NCI-H2227 treated with DMSO at 0.1 percent for 48 hours (cell line): ENCODE results near the gene BIRC7.

Source experiments
- DNase-seq: peaks from one replicate; lab custom pipeline; 2025; lab: John Stamatoyannopoulos, UW

Gene BIRC7, protein sequence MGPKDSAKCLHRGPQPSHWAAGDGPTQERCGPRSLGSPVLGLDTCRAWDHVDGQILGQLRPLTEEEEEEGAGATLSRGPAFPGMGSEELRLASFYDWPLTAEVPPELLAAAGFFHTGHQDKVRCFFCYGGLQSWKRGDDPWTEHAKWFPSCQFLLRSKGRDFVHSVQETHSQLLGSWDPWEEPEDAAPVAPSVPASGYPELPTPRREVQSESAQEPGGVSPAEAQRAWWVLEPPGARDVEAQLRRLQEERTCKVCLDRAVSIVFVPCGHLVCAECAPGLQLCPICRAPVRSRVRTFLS

GRCh38 chr20:63235399-63235983, at the start of gene BIRC7:
Gene BIRC7, plus strand, starts transcription at chr20:63235905. Its CDS starts 192 bp downstream, at chr20:63236097.
- no peak for DNase-seq

DNA sequence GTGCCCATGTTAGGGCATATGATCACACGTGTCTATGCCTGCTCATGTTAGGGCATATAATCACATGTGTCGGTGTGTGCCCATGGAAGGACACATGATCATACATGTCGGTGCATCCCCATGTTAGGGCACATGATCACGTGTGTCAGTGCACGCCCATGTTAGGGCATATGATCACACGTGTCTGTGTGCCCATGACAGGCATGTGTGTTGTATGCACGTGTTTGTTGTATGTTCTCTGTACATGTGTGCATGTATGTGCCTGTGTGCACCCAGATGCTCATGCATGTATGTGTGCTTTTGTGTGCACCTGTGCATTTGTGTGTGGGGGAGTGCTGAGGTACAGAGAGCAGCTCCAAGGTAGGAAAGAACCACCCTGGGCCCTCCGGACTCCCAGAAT, 49.6 kb upstream of the BIRC7 start:
- no peak for DNase-seq

- no peak for DNase-seq
Measured at GRCh38 chr20:63186528-63187316, 49.0 kb upstream of the BIRC7 start.

GRCh38 chr20:63187338-63188158, 48.2 kb upstream of the BIRC7 start:
- no peak for DNase-seq

DNA sequence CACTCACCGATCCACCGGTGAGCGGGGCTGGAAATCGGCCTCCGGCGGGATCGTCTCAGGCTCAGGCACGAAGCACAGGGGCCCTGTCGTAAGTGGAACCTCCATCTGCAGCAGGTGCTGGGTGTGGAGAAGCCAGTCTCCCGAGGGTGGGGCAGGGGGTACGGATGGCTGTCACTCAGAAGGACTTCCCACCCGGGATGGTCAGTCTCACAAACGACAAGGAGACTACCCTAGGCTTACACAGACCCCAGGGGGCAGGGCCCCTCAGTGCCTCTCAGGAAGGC, 47.6 kb upstream of the BIRC7 start:
- no peak for DNase-seq

GRCh38 chr20:63188641-63189321, 46.9 kb upstream of the BIRC7 start:
- DNase-seq, result no peak

GRCh38 chr20:63189322-63189642, 46.4 kb upstream of the BIRC7 start:
- no peak for DNase-seq

- DNase-seq, result no peak
Measured at GRCh38 chr20:63189846-63190559, 45.7 kb upstream of the BIRC7 start.

DNA sequence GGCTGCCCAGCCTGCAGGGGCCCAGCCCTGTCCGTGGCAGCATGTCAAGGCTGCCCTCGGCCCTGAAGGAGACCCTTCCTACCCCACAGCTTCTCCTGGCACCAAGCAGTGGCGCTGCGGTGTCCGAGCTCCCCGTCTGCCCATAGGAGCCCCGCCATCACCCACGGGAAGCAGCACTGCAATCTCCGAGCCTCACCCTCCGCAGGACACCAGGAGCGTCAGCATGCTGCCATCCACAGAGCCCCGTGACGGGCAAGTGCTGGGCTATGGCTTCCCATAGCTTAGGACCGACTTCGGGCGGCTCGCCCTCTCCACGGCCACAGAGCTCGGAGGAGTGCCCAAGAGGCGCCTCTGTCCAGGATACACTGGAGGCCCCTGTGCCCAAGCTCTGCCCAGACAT, 44.9 kb upstream of the BIRC7 start:
- DNase-seq, result no peak

DNA sequence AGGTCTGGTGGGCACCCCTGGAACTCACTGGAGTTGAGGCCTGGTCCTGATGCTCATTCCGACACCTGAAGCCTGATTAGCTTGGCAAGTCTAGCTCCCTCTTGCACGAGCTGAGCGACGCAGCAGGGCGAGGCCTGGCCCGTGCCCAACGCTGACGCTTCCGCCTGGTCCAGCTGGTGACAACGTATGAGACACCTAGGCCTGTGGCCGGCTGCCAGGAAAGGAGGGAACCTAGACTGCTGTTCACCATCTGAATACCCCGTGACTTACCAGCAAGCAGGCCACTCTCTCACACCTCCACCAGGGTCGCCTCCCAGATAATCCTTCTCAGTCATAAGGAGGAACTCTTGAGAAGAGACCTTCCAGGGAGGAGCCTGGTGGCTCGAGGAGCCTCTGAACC, 44.3 kb upstream of the BIRC7 start:
- no peak for DNase-seq

GRCh38 chr20:63192721-63193120, 43.0 kb upstream of the BIRC7 start:
- DNase-seq, result no peak

DNA sequence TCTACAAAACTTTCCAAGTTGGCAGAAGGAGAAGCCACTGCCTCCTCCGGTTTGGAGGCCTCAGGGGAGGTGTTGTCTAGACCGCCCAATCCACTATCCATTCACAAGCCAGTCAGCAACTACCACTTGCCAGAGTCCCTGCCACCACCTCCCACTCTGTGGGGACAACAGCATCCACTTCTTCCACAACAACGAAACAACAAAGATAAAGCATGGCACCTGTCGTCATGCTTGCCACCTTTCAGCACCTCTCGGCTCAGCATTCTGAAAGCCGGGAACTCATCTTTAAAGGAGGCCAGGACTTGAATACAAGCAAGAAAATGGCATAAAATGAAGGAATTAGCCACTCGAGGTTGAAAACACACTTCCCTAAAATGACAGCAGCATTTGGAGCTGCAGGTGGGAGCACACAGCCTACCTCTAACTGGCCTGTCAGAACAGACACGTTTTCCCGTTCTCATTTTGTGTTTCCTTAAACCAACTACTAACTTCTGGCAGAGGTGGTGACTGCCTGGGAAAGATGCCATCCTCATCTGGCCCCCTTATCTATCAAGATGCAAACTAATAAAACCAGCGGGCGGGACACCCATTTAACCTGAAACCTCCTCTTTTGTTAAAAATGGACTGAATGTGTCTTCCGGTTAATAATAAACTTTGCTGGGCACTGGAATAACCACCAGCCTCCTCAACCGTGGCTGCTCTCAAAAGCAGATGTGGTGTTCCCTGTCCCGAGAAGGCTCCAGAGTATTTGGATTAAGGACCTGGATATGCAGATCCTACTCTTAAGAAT, 41.5 kb upstream of the BIRC7 start:
- no peak for DNase-seq

GRCh38 chr20:63194797-63195173, 40.9 kb upstream of the BIRC7 start:
- no peak for DNase-seq

- DNase-seq, result no peak
Measured at GRCh38 chr20:63196768-63197470, 38.8 kb upstream of the BIRC7 start.

DNA sequence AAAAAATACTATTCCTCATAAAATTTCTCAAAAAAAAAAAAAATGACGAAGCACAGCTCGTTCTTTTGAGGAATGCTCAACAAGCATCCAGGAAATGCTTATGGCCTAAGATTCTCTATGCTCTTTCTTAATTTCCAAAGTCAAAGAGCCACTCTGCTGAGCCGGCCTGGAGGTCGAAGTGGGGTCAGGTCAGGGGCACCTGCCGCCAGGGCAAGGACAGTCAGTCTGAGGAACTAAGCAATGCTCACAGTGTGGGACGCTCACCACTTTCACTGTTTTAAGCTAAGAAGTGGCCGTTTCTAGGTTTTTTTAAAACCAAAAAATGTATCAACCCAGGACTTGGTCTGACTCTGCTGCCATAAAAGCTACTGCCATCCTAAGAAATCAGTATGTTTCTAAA, 37.1 kb upstream of the BIRC7 start:
- DNase-seq, result no peak

DNA sequence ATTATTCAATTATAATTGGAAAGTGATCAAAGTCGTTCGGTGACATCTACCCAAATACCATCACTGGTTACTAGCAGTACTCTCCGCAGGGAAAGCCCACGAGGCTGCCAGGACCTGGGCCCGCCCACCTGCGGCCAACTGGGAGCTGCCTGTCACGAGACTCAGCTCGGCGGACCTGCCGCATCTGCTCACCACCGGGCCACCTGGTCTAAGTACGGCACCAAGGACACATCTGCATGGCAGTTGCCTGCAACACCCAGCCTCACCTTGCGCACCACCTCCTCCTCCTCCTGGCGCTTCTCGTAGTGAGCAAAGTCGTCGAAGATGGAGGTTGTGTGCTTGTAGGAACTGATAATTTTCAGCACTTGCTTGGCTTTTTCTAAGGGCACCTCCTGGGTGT, 33.7 kb upstream of the BIRC7 start:
- no peak for DNase-seq

GRCh38 chr20:63202811-63203526, 32.7 kb upstream of the BIRC7 start:
- DNase-seq, result no peak

GRCh38 chr20:63204362-63204761, 31.3 kb upstream of the BIRC7 start:
- no peak for DNase-seq

DNA sequence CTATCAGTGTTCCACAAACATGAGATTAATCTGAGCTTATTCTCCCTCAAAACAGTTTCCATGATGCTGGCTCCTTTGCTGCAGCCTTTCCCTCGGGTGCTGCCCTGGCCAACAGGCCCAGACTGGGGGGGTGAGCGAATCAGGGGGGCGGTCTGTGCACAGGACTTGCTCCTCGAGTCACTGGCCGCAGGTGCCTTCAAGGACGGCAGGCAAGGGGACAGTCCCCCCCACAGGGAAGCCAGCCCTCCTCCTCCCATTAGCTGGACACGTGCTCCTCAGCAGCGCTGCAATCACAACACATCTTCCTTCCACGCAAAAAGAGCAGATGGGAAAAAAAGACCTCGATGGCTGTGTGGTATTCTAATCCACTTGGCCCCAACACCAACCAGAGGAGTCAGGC, 29.8 kb upstream of the BIRC7 start:
- no peak for DNase-seq
